Endometrium (tissue), 2 donors: ENCODE measurements around the gene COL6A5.
"Not testable (repeated sequence)": the region's sequence is repeated elsewhere in the genome, so short reads cannot be mapped to it uniquely, and the experiment has no call there.

Source experiments
- FAIRE-seq: peaks from 2 replicates; lab custom pipeline; 2012; peaks lifted over from hg19 to GRCh38; lab: Jason Lieb, UNC
- donor health status: control.
- donor health status: control.

Gene COL6A5

GRCh38 chr3:130389743-130390478 lies 44.4 kb downstream of the COL6A5 start:
- no peak for FAIRE-seq

GRCh38 chr3:130392266-130392665 lies 46.8 kb downstream of the COL6A5 start:
- no peak for FAIRE-seq

- FAIRE-seq = no peak
These were observed 48.1 kb downstream of the COL6A5 start for GRCh38 chr3:130393594-130393993.

GRCh38 chr3:130395331-130395730 lies 49.9 kb downstream of the COL6A5 start:
- no peak for FAIRE-seq

GRCh38 chr3:130395916-130396315 lies 50.4 kb downstream of the COL6A5 start:
- FAIRE-seq = no peak

- no peak for FAIRE-seq
These were observed 58.9 kb downstream of the COL6A5 start for GRCh38 chr3:130404401-130404800.

- no peak for FAIRE-seq
These were observed 60.5 kb downstream of the COL6A5 start for GRCh38 chr3:130405956-130406355.

- not testable (repeated sequence) for FAIRE-seq
These were observed 62.8 kb downstream of the COL6A5 start for GRCh38 chr3:130408253-130408652.

GRCh38 chr3:130411320-130411719 lies 65.8 kb downstream of the COL6A5 start:
- FAIRE-seq = no peak

GRCh38 chr3:130412991-130413560 lies 67.6 kb downstream of the COL6A5 start:
- FAIRE-seq = no peak

- FAIRE-seq = no peak
These were observed 69.0 kb downstream of the COL6A5 start for GRCh38 chr3:130414457-130414856.

- FAIRE-seq = no peak
These were observed 75.0 kb downstream of the COL6A5 start for GRCh38 chr3:130420466-130420865.

- no peak for FAIRE-seq
These were observed 77.6 kb downstream of the COL6A5 start for GRCh38 chr3:130423064-130423463.

GRCh38 chr3:130424837-130425236 lies 79.4 kb downstream of the COL6A5 start:
- no peak for FAIRE-seq

- FAIRE-seq = no peak
These were observed 80.0 kb downstream of the COL6A5 start for GRCh38 chr3:130425484-130425883.

- FAIRE-seq = no peak
These were observed 80.7 kb downstream of the COL6A5 start for GRCh38 chr3:130426206-130426605.

- FAIRE-seq = no peak
These were observed 83.6 kb downstream of the COL6A5 start for GRCh38 chr3:130428871-130429712.

- no peak for FAIRE-seq
These were observed 84.2 kb downstream of the COL6A5 start for GRCh38 chr3:130429713-130430023.

GRCh38 chr3:130430266-130430665 lies 84.8 kb downstream of the COL6A5 start:
- FAIRE-seq = no peak

- FAIRE-seq = not testable (repeated sequence)
These were observed 86.6 kb downstream of the COL6A5 start for GRCh38 chr3:130432086-130432485.

- FAIRE-seq = no peak
These were observed 87.8 kb downstream of the COL6A5 start for GRCh38 chr3:130433306-130433705.

GRCh38 chr3:130442284-130442683 lies 96.8 kb downstream of the COL6A5 start:
- FAIRE-seq = no peak

- peak; percentile 65 for FAIRE-seq
These were observed 101.4 kb downstream of the COL6A5 start for GRCh38 chr3:130446840-130447239.
